Heart left ventricle (tissue), 16 donors: Measurements from ENCODE around the gene CCDC107. TPM values are rescaled to one million over a fixed set of nuclear protein-coding genes. Genes with fewer than 3 reads are reported as not detected.
A peak's percentile ranks its signal among the peaks of the same experiment; 100 is the strongest.

Experiments used
- ATAC-seq, 4 donors: fragments of 200-7000 bp; cut with Tn5 transposase; one replicate each; pipeline ENCODE4 v1.9.1; 2020 to 2022; ENCODE audit warnings: moderate library complexity in 4 of 4, mild to moderate bottlenecking in 3 of 4, moderate number of reproducible peaks in 1 of 4
- DNase-seq, 5 donors: peaks; one replicate each; pipeline ENCODE4 v3.0.0-alpha.2; 2020
- H3K27ac ChIP-seq, 12 donors: fragments of 200-600 bp; sonication (generic) in 4 of 12; one replicate each; pipeline versions ENCODE4 v1.5.0 to v1.8.0; 2016 to 2022; ENCODE audit warnings: mild to moderate bottlenecking in 2 of 12
- H3K27me3 ChIP-seq, 9 donors: fragments of 200-600 bp; sonication (generic) in 2 of 9; one replicate each; pipeline versions ENCODE4 v1.5.1 to v1.8.0; 2016 to 2022; ENCODE audit warnings: mild to moderate bottlenecking in 3 of 9
- H3K36me3 ChIP-seq, 9 donors: fragments of 200-600 bp; sonication (generic) in 2 of 9; one replicate each; pipeline versions ENCODE4 v1.5.0 to v1.8.0; 2018 to 2022; ENCODE audit warnings: mild to moderate bottlenecking in 2 of 9
- H3K4me1 ChIP-seq, 12 donors: fragments of 200-600 bp; sonication (generic) in 4 of 12; one replicate each; pipeline versions ENCODE4 v1.5.0 to v1.8.0; 2016 to 2022; ENCODE audit warnings: mild to moderate bottlenecking in 3 of 12
- H3K4me3 ChIP-seq, 12 donors: fragments of 200-600 bp; sonication (generic) in 4 of 12; one replicate each; pipeline versions ENCODE4 v1.5.0 to v1.8.0; 2017 to 2022; ENCODE audit warnings: mild to moderate bottlenecking in 9 of 12, moderate library complexity in 4 of 12
- H3K9me3 ChIP-seq, 12 donors: fragments of 200-600 bp; sonication (generic) in 4 of 12; one replicate each; pipeline versions ENCODE4 v1.5.0 to v1.8.0; 2016 to 2022; ENCODE audit warnings: mild to moderate bottlenecking in 1 of 12
- POLR2A ChIP-seq, 2 donors: fragments of 450-650 bp; IDR thresholded peaks; one replicate each; pipeline ENCODE4 v1.6.1; 2017; ENCODE audit warnings: antibody characterized with exemption in 2 of 2, mild to moderate bottlenecking in 2 of 2, moderate library complexity in 2 of 2
- WGBS, 4 donors: extraction: QIAGEN DNeasy Blood & Tissue Kit in 2 of 4; methylation state at CpG; one replicate each; pipeline versions ENCODE4 v1.1.5 to v1.1.7; 2013 to 2018; 5-methylcytosine and 5-hydroxymethylcytosine counted together
- intact Hi-C, 10 donors: fragments of 100-400 bp; cut with DNase I; formaldehyde crosslinking; loops; one replicate each; pipeline versions ENCODE4 v1.11.1 to v1.14.2; 2022
- microRNA-seq, 4 donors: library from miRNA; unstranded; fragments of <30 nt; microRNA quantifications; one replicate each; pipeline versions ENCODE4 to v1.2.0, GENCODE V29; 2017 to 2020
- polyA plus RNA-seq, 2 donors: library from polyadenylated mRNA; stranded (reverse); fragments of 200-250 nt; gene quantifications; one replicate each; pipeline ENCODE4 v1.2.3, GENCODE V29; 2013
- total RNA-seq, 9 donors: library from RNA; depleted of rRNA in 2 of 9; stranded (reverse); fragments of >200 nt in 2 of 9; fragmentation: NEBNext Ultra II Directional in 3 of 9; extraction: Animal tissue kit (Norgen Biotek cat#: 25700) in 3 of 9; gene quantifications; one replicate each; pipeline versions ENCODE4 v1.1.0 to v1.2.4, GENCODE V29; 2016 to 2023
- TF ChIP-seq, protein P1 (sequence below), 12 donors: fragments of 200-600 bp; sonication (generic) in 4 of 12; IDR thresholded peaks; one replicate each; pipeline versions ENCODE4 v1.5.0 to v1.8.0; 2018 to 2022; ENCODE audit warnings: antibody characterized with exemption in 12 of 12, mild to moderate bottlenecking in 5 of 12
- donor health status: ischemic (EF 13 %, LVEDD 7.1; RV severe dilation, severe dysfunction).
- donor health status: healthy with polysubstance abuse.
- donor health status: DM: no; HTN: yes; CAD: no.
- donor health status: DM: no; HTN: no; CAD: no.
- donor health status: ischemic (EF 25% LVEDD 6.9; RV normal size, moderate dysfunction).
- donor health status: ischemic (EF 25% LVEDD 5.7; RV mildly dilated, moderate dysfunction).
- donor health status: healthy.
- donor health status: DM: yes; HTN: yes; CAD: no.
- donor health status: ischemic (EF 35%, LVEDD 5.7; RV mildly dilated, moderate dysfunction).
- donor health status: nonischemic (EF 11% LVEDD 7.7; RV severe dilation, severe dysfunction).
- donor health status: DM: yes; HTN: yes; CAD: no.
- donor health status: PGD.
- donor health status: ischemic (EF 29% LVEDD 5.4; RV normal size, mild dysfunction).
- donor health status: nonischemic (EF 23%, LVEDD 6.1; RV moderate dilation, normal function).

CCDC107 gene
- total and polyA plus RNA-seq, 11 donors: 35.5 to 116 (median 46.5) TPM

- DNase-seq (no peak), ATAC-seq (peak in 2 of 4 donors; percentile 13 to 25)
- Histone ChIP-seq H3K27me3 (no peaks in the 10 kb centered on the region), H3K4me3 (no peak overlapping the region), H3K4me1 (peaks cover 0 to 11% (median 0%) of the 10 kb centered on the region in 12 donors), H3K36me3 (peaks cover 9 to 100% (median 98%) of the 10 kb centered on the region in 9 donors), H3K27ac (no peak overlapping the region), H3K9me3 (no peaks in the 10 kb centered on the region)
- intact Hi-C loops: loop anchor here in 1 of 10 donors (5.0 kb wide), 1 partner anchor 34 kb away; no protein-coding TSS in a partner anchor
- TF ChIP-seq, protein P1, sequence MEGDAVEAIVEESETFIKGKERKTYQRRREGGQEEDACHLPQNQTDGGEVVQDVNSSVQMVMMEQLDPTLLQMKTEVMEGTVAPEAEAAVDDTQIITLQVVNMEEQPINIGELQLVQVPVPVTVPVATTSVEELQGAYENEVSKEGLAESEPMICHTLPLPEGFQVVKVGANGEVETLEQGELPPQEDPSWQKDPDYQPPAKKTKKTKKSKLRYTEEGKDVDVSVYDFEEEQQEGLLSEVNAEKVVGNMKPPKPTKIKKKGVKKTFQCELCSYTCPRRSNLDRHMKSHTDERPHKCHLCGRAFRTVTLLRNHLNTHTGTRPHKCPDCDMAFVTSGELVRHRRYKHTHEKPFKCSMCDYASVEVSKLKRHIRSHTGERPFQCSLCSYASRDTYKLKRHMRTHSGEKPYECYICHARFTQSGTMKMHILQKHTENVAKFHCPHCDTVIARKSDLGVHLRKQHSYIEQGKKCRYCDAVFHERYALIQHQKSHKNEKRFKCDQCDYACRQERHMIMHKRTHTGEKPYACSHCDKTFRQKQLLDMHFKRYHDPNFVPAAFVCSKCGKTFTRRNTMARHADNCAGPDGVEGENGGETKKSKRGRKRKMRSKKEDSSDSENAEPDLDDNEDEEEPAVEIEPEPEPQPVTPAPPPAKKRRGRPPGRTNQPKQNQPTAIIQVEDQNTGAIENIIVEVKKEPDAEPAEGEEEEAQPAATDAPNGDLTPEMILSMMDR (IDR thresholded peaks at IDR 0.05): no peak
- no peak for TF ChIP-seq POLR2A (IDR thresholded peaks at IDR 0.05)
- 56 to 69% (median 65%) methylated on average over 7 of the region's 7 CpGs for WGBS, 4 donors
These were observed 52.9 kb downstream of the CCDC107 start for GRCh38 chr9:35710818-35711500.

Small RNA genes within 50 kb of the gene (microRNA-seq; reads per million reads assigned to microRNA genes)
- gene MIR6852: 0 to 0.41 (median 0.03) reads per million in 4 donors

Other genes starting within 250 kb of the CCDC107 start
- gene RUSC2, start 168.2 kb upstream of the CCDC107 start, total RNA-seq: 10 to 100 TPM; 23.0 to 56.1 (median 30.5) TPM
- gene RUSC2, start 168.2 kb upstream of the CCDC107 start, polyA plus RNA-seq: 10 to 100 TPM; 23.8 to 38.0 TPM
- 10 to 100 TPM; 19.8 to 47.6 (median 24.5) TPM for gene TESK1, start 53.0 kb upstream of the CCDC107 start, total RNA-seq
- gene TESK1, start 53.0 kb upstream of the CCDC107 start, polyA plus RNA-seq: 10 to 100 TPM; 33.3 to 40.8 TPM
- 1 to 10 TPM in 4 of 9 donors, under 1 TPM in 3, not detected in 2; 0.46 to 10.0 (median 1.2) TPM for gene CD72, start 39.9 kb upstream of the CCDC107 start, total RNA-seq
- gene CD72, start 39.9 kb upstream of the CCDC107 start, polyA plus RNA-seq: under 1 TPM; 0.38 to 0.76 TPM
- 1 to 10 TPM in 1 of 9 donors, under 1 TPM in 2, not detected in 6; 0.47 to 4.2 (median 0.54) TPM for gene SIT1, start 7.4 kb upstream of the CCDC107 start, total RNA-seq
- gene SIT1, start 7.4 kb upstream of the CCDC107 start, polyA plus RNA-seq: under 1 TPM in 1 of 2 donors, not detected in 1; 0.19 TPM
- gene RMRP, start 273 bp upstream of the CCDC107 start, total RNA-seq: over 10,000 TPM in 3 of 9 donors, 1,000 to 10,000 TPM in 5, 100 to 1,000 TPM in 1; 462 to 18,741 (median 5,764) TPM
- gene RMRP, start 273 bp upstream of the CCDC107 start, polyA plus RNA-seq: 100 to 1,000 TPM; 118 to 429 TPM
- gene ARHGEF39, start 6.9 kb downstream of the CCDC107 start, total RNA-seq: 1 to 10 TPM in 1 of 9 donors, under 1 TPM in 8; 0.11 to 1.2 (median 0.27) TPM
- gene ARHGEF39, start 6.9 kb downstream of the CCDC107 start, polyA plus RNA-seq: under 1 TPM; 0.12 to 0.30 TPM
- 10 to 100 TPM in 1 of 9 donors, 1 to 10 TPM in 1, under 1 TPM in 1, not detected in 6; 0.47 to 13.9 (median 2.3) TPM for gene CA9, start 15.6 kb downstream of the CCDC107 start, total RNA-seq
- under 1 TPM; 0.23 to 0.54 TPM for gene CA9, start 15.6 kb downstream of the CCDC107 start, polyA plus RNA-seq
- 1,000 to 10,000 TPM in 3 of 9 donors, 100 to 1,000 TPM in 6; 621 to 1,314 (median 858) TPM for gene TPM2, start 31.6 kb downstream of the CCDC107 start, total RNA-seq
- gene TPM2, start 31.6 kb downstream of the CCDC107 start, polyA plus RNA-seq: 1,000 to 10,000 TPM in 1 of 2 donors, 100 to 1,000 TPM in 1; 761 to 2,450 TPM
- 100 to 1,000 TPM; 193 to 373 (median 261) TPM for gene TLN1, start 73.9 kb downstream of the CCDC107 start, total RNA-seq
- 100 to 1,000 TPM; 152 to 241 TPM for gene TLN1, start 73.9 kb downstream of the CCDC107 start, polyA plus RNA-seq
- gene CREB3, start 74.4 kb downstream of the CCDC107 start, total RNA-seq: 10 to 100 TPM; 16.1 to 38.0 (median 25.5) TPM
- gene CREB3, start 74.4 kb downstream of the CCDC107 start, polyA plus RNA-seq: 10 to 100 TPM; 26.7 to 49.4 TPM
- 10 to 100 TPM; 52.1 to 93.8 (median 65.5) TPM for gene GBA2, start 90.9 kb downstream of the CCDC107 start, total RNA-seq
- 10 to 100 TPM; 54.1 to 96.2 TPM for gene GBA2, start 90.9 kb downstream of the CCDC107 start, polyA plus RNA-seq
- 10 to 100 TPM; 25.4 to 38.8 (median 32.7) TPM for gene RGP1, start 91.0 kb downstream of the CCDC107 start, total RNA-seq
- gene RGP1, start 91.0 kb downstream of the CCDC107 start, polyA plus RNA-seq: 10 to 100 TPM; 14.7 to 29.8 TPM
- gene MSMP, start 96.0 kb downstream of the CCDC107 start, total RNA-seq: not detected
- gene MSMP, start 96.0 kb downstream of the CCDC107 start, polyA plus RNA-seq: under 1 TPM in 1 of 2 donors, not detected in 1; 0.26 TPM
- gene NPR2, start 133.3 kb downstream of the CCDC107 start, total RNA-seq: 10 to 100 TPM; 15.2 to 36.4 (median 23.7) TPM
- gene NPR2, start 133.3 kb downstream of the CCDC107 start, polyA plus RNA-seq: 10 to 100 TPM; 10.2 to 14.5 TPM
- 1 to 10 TPM; 1.5 to 4.0 (median 2.5) TPM for gene SPAG8, start 154.0 kb downstream of the CCDC107 start, total RNA-seq
- 1 to 10 TPM in 1 of 2 donors, under 1 TPM in 1; 0.58 to 4.2 TPM for gene SPAG8, start 154.0 kb downstream of the CCDC107 start, polyA plus RNA-seq
- gene HINT2, start 156.8 kb downstream of the CCDC107 start, total RNA-seq: 10 to 100 TPM; 48.7 to 77.5 (median 57.4) TPM
- 100 to 1,000 TPM in 1 of 2 donors, 10 to 100 TPM in 1; 51.4 to 139 TPM for gene HINT2, start 156.8 kb downstream of the CCDC107 start, polyA plus RNA-seq
- gene FAM221B, start 170.4 kb downstream of the CCDC107 start, total RNA-seq: not detected
- not detected for gene FAM221B, start 170.4 kb downstream of the CCDC107 start, polyA plus RNA-seq
- gene TMEM8B, start 170.9 kb downstream of the CCDC107 start, total RNA-seq: 10 to 100 TPM; 10.8 to 21.4 (median 18.2) TPM
- gene TMEM8B, start 170.9 kb downstream of the CCDC107 start, polyA plus RNA-seq: 1 to 10 TPM; 7.9 to 8.1 TPM
- gene OR13J1, start 212.1 kb downstream of the CCDC107 start, total RNA-seq: not detected
- not detected for gene OR13J1, start 212.1 kb downstream of the CCDC107 start, polyA plus RNA-seq
- 1 to 10 TPM in 8 of 9 donors, under 1 TPM in 1; 0.97 to 9.5 (median 4.4) TPM for gene HRCT1, start 247.9 kb downstream of the CCDC107 start, total RNA-seq
- 1 to 10 TPM; 3.7 to 6.3 TPM for gene HRCT1, start 247.9 kb downstream of the CCDC107 start, polyA plus RNA-seq